HL-60 (cell line): Measurements from ENCODE around the gene FBXW9.
"Not testable (repeated sequence)": the region's sequence is repeated elsewhere in the genome, so short reads cannot be mapped to it uniquely, and the experiment has no call there.

Experiments used
- DNase-seq, 2 experiments: peaks; one replicate each; pipeline ENCODE4 v3.0.0-alpha.2; 2010 to 2020; ENCODE audit warnings: low read depth in 1 of 2, low spot score in 1 of 2
- H3K27ac ChIP-seq: fragments of 250-450 bp; sonication (Bioruptor Pico); replicated peaks from 2 replicates; pipeline ENCODE4 v1.5.1; 2020; ENCODE audit warnings: mild to moderate bottlenecking, moderate library complexity
- H3K27me3 ChIP-seq: fragments of 250-450 bp; sonication (Bioruptor Pico); 2 replicates; pipeline ENCODE4 v1.5.1; 2021; ENCODE audit warnings: mild to moderate bottlenecking, moderate library complexity; ENCODE audit not compliant: insufficient read depth, poor library complexity, severe bottlenecking
- H3K4me3 ChIP-seq: replicated peaks from 2 replicates; pipeline ENCODE4 v1.5.1; 2011; ENCODE audit warnings: mild to moderate bottlenecking, control low read depth, low read length; ENCODE audit not compliant: insufficient read depth
- GABPA ChIP-seq: IDR thresholded peaks from 2 replicates; pipeline ENCODE4 v1.6.1; 2012; ENCODE audit warnings: low read depth
- POLR2AphosphoS5 ChIP-seq: IDR thresholded peaks from 2 replicates; pipeline ENCODE4 v1.6.1; 2012; ENCODE audit warnings: low read depth
- SPI1 ChIP-seq: IDR thresholded peaks from 2 replicates; pipeline ENCODE4 v1.6.1; 2012; ENCODE audit warnings: low read depth, mild to moderate bottlenecking, borderline replicate concordance
- TF ChIP-seq, protein P1 (sequence below): IDR thresholded peaks from one replicate; pipeline ENCODE4 v1.5.1; 2011; ENCODE audit warnings: low read length, control low read depth, inconsistent platforms; ENCODE audit not compliant: insufficient read depth
- TF ChIP-seq, protein P2 (sequence below): IDR thresholded peaks from 2 replicates; pipeline ENCODE4 v1.6.1; 2012; ENCODE audit warnings: low read depth; ENCODE audit not compliant: insufficient replicate concordance

Gene FBXW9

DNA sequence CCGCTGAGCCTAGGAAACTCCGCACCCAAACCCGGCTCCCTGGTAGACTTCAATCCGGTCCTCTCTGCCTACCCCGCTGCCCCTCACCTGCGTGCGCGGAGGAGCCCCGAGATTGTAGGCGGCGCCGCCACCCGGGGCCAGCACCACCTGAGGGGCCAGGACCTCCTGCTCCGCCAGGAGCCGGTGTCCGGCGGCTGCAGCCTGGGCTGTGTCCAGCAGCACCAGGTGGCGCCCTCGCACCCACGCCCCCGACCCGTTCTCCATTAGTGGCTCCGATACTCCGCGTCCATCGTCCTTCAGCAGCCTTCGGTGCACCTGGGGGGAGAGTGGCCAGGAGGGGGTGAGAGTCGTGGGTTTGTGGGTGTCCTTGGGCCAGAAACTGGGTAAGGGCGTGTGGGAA is 48.3 kb downstream of the FBXW9 start:
- DNase-seq = no peak
- Histone ChIP-seq H3K27me3 (no peaks in the 10 kb centered on the region), H3K4me3 (no peak overlapping the region), H3K27ac (no peak overlapping the region)
- TF ChIP-seq GABPA (no peak), SPI1 (no peak), POLR2AphosphoS5 (no peak; the same call in 1 of the 2 replicates)
- TF ChIP-seq, protein P1, sequence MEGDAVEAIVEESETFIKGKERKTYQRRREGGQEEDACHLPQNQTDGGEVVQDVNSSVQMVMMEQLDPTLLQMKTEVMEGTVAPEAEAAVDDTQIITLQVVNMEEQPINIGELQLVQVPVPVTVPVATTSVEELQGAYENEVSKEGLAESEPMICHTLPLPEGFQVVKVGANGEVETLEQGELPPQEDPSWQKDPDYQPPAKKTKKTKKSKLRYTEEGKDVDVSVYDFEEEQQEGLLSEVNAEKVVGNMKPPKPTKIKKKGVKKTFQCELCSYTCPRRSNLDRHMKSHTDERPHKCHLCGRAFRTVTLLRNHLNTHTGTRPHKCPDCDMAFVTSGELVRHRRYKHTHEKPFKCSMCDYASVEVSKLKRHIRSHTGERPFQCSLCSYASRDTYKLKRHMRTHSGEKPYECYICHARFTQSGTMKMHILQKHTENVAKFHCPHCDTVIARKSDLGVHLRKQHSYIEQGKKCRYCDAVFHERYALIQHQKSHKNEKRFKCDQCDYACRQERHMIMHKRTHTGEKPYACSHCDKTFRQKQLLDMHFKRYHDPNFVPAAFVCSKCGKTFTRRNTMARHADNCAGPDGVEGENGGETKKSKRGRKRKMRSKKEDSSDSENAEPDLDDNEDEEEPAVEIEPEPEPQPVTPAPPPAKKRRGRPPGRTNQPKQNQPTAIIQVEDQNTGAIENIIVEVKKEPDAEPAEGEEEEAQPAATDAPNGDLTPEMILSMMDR = no peak
- TF ChIP-seq, protein P2, sequence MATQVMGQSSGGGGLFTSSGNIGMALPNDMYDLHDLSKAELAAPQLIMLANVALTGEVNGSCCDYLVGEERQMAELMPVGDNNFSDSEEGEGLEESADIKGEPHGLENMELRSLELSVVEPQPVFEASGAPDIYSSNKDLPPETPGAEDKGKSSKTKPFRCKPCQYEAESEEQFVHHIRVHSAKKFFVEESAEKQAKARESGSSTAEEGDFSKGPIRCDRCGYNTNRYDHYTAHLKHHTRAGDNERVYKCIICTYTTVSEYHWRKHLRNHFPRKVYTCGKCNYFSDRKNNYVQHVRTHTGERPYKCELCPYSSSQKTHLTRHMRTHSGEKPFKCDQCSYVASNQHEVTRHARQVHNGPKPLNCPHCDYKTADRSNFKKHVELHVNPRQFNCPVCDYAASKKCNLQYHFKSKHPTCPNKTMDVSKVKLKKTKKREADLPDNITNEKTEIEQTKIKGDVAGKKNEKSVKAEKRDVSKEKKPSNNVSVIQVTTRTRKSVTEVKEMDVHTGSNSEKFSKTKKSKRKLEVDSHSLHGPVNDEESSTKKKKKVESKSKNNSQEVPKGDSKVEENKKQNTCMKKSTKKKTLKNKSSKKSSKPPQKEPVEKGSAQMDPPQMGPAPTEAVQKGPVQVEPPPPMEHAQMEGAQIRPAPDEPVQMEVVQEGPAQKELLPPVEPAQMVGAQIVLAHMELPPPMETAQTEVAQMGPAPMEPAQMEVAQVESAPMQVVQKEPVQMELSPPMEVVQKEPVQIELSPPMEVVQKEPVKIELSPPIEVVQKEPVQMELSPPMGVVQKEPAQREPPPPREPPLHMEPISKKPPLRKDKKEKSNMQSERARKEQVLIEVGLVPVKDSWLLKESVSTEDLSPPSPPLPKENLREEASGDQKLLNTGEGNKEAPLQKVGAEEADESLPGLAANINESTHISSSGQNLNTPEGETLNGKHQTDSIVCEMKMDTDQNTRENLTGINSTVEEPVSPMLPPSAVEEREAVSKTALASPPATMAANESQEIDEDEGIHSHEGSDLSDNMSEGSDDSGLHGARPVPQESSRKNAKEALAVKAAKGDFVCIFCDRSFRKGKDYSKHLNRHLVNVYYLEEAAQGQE = no peak

DNA sequence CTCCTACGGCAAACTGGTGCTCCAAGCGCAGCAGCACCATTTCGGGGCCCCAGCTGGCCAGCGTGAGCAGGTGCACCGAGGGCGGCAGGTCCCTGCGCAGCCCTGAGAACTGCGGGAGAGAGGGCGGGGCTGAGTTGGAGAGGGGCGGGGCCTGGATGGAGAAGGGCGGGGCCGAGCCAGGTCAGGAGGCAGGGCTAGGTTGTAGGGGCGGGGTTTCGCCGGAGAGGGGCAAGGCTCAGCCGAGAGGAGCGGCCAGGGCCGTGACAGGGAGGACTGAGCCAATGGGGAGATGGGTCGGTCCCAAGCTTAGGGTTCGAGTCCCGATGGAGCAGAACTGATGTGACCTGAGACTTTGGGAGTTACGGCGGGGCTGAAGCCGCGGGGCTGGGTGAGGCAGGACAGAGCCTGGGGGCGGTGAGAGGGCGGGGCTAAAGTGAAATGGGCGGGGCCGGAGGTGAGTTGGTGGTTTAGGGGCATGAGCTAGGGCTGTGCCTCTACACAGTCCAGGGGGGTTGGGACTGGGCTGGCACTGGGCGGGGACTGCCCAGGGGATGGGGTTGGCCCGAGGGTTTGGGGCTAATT is 48.9 kb downstream of the FBXW9 start:
- TF ChIP-seq SPI1 (no peak), POLR2AphosphoS5 (0 out of 2 replicates have a peak, but pooled peaks have one; percentile 25)
- Histone ChIP-seq H3K27me3 (no peaks in the 10 kb centered on the region), H3K27ac (no peak overlapping the region), H3K4me3 (no peak overlapping the region)
- DNase-seq = no peak

DNA sequence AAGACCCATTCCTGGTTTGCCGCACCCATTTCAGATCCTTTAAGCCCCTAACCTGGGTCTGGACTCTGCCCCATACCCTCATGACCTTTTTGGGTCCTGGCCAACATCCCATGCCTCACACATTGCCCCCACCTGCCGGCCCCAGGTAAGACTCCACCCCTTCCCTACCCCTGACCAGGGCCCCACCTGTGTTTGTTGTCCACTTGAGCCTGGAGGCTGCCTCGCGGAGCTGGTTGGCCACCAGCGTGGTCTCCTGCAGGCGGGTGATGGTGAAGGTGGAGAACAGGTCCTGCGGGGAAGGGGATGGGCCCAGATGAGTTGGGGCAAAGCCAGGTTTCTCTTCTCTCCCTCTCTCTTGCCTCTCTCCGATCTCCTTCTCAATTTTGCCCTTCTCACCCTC is 49.4 kb downstream of the FBXW9 start:
- DNase-seq = no peak
- no peak overlapping the region for H3K27ac ChIP-seq

DNA sequence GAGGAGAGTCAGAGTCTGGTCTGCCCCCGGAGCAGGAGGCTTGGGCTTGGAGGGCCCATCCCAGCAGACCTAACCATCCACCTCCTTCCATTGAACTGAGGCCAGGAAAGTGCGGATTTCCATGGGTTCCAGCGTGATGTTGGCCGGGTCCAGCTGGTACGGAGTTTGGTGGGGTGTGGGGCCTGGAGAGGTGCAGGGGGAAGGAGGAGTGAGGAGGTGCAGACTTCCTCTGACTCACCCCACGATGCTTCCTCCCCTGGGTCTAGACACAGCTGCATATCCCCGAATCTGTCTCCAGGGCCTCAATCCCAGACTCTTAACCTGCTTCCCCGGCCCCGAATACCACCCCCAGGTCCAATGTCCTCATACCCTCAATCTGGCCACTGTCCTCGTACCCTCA is 49.9 kb downstream of the FBXW9 start:
- TF ChIP-seq, protein P1 = no peak
- TF ChIP-seq, protein P2 = no peak
- TF ChIP-seq GABPA (no peak), SPI1 (no peak), POLR2AphosphoS5 (no peak)
- Histone ChIP-seq H3K27me3 (no peaks in the 10 kb centered on the region), H3K4me3 (no peak overlapping the region), H3K27ac (no peak overlapping the region)
- DNase-seq = no peak

More for the DNA sequence above, 49.4 kb downstream of the FBXW9 start:
- H3K27me3 ChIP-seq = no peaks in the 10 kb centered on the region
- no peak overlapping the region for H3K4me3 ChIP-seq
- TF ChIP-seq, protein P2 = no peak
- TF ChIP-seq GABPA (no peak), POLR2AphosphoS5 (no peak), SPI1 (no peak)
- TF ChIP-seq, protein P1 = no peak

DNA sequence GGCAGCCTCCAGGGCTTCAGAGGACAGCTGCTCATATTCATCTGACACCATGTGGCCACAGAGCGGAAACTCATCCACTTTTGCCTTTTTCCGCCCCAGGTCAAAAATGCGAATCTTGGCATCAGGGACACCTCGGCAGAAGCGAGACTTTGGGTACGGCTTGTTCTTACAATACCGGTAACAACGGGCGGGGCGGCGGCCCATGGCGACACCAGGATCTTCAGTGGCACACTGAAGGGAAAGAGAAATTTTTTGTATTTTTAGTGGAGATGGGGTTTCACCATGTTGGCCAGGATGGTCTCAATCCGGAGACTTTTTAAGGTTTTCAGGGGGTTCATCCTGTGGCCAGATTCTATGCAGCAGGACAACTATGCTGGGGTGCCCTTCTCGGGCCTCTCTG is 52.7 kb downstream of the FBXW9 start:
- H3K27ac ChIP-seq, H3K27me3 ChIP-seq, H3K4me3 ChIP-seq, DNase-seq: not testable (repeated sequence)
